ENCODE measurements around the gene SOX9.

SOX9 gene

GRCh38 chr17:72120642-72121163, at the start of gene SOX9:
SOX9 (plus strand) TSS chr17:72121020; CDS start chr17:72121392, 372 bp downstream.
- DNase-seq, result peak; percentile 92

GRCh38 chr17:72071330-72071729, 49.5 kb upstream of the SOX9 start:
- no peak for DNase-seq

GRCh38 chr17:72075995-72076677, 44.7 kb upstream of the SOX9 start:
- no peak for DNase-seq

DNA sequence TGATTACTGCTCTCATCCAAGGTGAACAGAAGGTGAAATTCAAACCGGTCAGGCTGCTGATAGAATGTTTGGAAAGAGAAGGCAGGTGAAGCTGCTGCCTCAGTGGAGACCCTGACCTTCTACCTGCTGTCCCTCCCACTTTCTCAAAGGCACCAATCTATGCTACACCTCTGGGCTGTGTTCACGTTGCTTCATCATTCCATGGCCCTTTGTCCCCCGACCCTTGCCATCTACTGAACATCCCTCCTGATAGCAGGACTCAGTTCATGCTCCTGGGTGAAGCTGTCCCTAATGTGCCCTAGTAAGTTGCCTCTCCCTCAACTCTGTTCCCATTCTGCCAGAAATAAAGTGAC, 44.2 kb upstream of the SOX9 start:
- DNase-seq, result no peak

DNA sequence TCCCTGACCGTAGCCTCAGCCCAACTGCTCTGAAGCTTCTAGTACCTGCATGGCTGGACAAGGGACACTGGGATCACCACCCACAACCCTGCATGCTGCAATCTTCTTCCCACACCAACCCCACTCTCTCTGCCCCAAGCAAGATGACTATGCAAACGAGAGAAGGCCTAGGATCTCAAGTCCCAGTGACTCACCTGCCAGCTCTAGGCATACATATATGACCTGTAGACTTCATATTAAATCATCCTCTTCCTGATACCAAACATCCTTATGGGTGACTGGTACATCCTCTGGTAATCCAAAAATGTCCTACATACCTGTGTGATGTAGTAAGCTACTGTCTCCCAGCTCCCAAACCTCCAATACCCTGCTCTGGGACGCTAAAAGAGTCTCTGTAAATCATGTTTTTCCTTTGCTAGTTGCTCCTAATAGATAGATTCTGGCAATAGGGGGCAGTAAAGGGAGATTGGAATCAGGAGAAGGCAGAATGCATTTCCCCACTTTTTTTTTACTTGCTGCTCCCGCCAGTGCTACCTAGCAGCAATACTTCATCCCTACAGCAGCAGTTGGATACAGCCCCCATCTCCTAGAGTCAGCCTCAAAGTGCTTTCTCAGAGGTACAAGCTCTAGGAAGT, 43.4 kb upstream of the SOX9 start:
- DNase-seq, result peak; percentile 27

DNA sequence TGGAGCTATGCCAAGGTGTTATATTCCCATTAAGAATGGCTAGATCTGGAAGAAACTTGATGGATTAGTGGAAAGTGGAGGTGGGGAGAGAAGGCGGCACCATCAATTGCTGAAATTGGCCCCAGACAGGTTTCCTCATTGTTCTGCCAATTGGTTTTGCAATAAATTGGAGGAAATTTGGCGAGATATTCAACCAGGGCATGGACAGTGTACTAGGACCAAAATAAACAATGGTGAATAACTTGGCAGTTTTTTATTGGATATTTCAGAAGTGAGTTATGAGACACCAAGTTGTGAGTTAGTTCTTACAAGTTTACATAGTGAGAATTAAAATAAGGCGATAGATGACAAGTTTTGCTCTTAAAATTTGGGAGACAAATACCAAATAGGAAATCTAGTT, 41.1 kb upstream of the SOX9 start:
- no peak for DNase-seq

GRCh38 chr17:72087876-72088275, 32.9 kb upstream of the SOX9 start:
- no peak for DNase-seq

DNA sequence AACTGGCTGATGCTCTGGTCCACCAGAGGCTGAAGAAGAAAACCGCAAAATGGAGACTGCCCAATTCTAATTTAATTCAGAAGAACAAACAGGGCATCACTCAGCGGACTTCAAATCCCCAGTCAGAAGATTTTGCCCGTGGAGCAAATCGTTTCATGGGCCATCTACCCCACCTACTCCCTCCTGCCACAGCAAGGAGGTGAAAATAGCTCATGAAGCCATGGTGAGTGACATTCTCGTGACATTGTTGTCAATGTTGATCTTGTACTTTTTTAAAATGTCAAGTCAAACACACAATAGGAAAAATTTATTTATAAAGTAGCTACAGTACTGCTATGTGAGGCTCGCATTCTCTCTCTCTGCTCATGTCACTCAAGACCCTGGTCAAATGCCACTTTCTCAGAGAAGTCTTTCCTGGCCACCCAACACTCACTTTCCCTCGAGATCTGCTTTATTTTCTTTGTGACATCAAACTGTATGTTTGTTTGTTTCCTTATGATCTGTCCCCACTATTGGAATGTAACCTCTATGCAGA, 31.3 kb upstream of the SOX9 start:
- DNase-seq, result no peak

GRCh38 chr17:72090108-72090507, 30.7 kb upstream of the SOX9 start:
- no peak for DNase-seq

- DNase-seq, result no peak
Observed at GRCh38 chr17:72092710-72093322, 28.0 kb upstream of the SOX9 start.

DNA sequence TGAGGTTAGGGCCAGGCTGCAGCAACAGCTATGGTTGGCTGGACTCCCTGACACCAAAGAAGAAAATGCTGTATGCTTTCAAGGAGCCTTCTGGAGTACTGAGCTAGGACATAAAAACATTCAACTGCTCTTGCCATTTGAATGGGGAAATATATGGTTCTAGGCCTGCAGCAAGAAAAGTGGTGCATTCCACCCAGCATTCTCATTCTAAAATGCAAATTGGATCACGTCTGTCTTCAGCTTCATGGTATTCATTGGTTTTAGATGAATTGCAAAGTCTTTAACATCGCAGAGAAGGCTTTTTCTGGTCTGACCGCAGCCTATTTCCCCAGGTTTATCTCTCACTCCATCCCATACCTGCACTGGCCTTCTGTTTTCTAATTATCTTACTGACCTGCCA, 27.1 kb upstream of the SOX9 start:
- DNase-seq, result no peak

DNA sequence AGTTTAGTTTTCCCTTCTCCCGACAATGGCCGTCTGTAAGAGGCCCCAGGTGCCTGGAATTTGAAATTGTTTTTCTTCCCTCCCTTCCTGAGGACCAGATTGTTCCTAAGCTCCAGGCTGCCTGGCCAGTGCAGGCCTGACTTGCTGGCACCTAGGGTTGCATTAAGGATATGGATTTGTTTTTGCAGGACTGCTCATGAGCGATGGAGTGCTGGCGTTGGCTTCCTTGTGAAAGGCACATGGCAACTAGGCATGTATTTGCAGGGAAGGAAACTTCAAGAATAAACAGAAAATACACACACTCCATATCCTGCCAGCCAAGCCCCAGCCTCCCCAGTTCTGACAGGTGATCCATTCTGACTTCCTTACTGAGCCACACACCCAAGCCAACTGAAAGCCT, 25.5 kb upstream of the SOX9 start:
- DNase-seq, result no peak

GRCh38 chr17:72097144-72097543, 23.7 kb upstream of the SOX9 start:
- no peak for DNase-seq

DNA sequence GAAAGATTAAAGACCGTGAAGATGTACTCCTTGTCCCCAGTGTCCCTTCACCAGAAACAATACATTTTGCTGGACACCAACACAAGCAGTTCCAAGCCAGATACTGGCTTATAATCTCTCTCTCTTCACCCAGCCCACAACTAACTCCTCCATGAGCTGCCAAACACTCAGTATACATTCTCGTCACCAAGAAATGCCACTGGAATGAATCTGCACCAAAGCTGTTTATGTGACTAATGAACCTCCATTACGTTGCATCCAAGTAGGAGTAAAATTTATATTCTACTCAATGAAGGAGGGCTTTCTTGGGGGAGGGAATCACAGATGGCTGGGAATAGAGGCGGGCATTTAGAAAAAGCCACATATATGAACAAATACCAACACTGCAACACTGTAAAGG, 20.9 kb upstream of the SOX9 start:
- no peak for DNase-seq

DNA sequence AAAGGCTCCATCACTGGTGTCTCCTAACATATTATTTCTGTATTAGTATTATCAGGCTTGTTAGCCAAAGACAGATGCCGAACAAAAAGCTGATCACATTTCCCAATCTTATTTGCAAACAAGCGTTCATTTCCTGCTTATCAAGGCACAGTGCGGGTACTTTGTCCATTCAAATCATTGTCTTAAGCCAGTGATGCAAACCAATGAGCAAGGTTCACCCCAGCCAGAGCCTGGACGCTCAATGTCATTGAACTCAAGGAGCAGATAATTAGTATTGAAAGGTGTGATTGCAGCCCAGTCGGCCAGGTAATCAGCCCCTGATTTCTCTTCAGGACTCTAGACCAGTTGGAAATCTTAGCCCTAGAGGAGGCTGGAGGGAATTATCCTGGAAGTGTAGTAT, 20.4 kb upstream of the SOX9 start:
- DNase-seq, result no peak

DNA sequence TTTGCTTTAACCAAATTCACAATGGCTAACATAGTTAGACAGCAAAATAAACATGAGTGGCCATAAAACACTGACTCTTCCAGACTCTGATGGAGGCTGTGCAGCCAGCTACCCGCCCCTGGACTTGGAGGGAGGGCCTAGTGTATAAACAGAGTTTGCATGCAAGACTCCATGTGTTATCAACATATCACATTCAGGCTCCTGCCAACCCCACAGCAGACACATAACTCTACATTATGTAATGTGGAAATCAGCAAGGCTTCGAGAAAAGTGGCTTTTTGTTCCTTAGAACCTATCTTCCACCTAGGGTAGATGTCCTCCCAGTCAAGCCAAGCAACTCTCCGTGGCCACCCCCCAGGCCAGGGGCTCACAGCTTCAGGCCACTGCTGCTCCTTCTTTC, 19.3 kb upstream of the SOX9 start:
- no peak for DNase-seq

DNA sequence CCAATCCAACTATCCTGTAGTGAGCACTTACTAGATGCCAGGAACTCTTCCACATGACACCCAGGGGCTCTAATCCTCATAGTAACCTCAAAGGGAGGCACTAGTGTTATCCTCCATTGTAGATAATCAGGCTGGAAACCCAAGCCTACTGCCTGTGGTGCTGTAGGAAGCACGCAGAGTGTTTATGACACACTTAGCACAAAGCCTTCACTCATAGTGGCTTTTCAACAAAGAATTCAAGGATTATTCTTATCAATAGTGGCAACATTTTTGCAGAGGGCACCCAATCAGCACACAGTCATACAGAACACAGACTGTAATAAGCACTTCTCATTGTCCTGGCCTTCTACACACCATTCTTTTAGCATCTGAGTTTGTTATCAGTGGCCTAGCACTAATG, 18.5 kb upstream of the SOX9 start:
- no peak for DNase-seq

DNA sequence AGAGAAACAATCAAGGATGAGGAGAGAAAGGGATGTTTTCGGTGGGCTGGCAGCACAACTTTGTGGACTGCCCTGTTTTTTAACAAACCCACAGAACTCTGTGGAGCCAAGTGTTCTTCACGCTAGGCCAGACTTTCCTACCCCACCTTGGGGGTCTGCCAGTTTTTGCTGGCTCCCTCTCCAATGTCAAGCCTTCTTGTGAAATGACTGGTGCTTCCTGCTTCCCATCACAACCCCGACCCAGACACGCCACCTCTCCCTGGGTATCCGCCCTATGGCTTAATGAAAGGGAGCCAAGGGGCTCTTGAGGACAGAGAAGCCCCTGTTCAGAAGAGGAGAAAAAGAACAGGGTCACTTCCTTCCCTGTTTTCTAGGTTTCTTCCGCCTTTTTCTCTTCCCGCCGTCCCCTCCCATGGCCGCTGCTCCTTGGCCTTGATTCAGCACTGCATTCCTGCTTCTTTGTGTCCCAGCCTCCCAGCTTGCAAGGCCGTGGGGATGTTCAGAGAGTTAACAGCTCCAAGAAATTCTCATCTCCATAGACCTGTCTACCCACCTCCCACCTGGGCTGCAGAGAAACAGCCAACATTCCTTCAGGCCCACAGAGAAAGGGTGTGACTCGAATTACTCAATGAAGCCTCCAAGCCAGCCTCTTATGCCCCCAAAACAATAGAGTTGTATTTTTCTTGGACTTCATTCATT, 16.5 kb upstream of the SOX9 start:
- DNase-seq, result no peak

DNA sequence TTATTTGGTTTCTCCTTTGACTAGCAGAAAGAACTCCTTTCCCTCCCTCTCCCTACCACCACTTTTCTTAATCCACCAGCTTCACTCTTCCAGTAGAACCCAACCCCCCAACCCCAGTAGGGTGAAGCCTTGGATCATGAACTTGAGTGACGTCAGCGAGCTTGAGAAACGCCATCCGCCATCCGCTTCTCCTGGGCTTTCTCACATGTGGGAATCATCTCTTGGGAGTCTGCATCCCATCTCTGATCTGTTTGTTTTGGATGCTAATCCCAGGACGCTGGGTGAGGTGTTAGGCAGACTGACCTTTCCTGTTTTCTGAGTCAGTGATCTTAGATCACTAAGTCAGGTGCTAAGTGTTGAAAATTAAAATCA, 16.0 kb upstream of the SOX9 start:
- DNase-seq, result no peak

DNA sequence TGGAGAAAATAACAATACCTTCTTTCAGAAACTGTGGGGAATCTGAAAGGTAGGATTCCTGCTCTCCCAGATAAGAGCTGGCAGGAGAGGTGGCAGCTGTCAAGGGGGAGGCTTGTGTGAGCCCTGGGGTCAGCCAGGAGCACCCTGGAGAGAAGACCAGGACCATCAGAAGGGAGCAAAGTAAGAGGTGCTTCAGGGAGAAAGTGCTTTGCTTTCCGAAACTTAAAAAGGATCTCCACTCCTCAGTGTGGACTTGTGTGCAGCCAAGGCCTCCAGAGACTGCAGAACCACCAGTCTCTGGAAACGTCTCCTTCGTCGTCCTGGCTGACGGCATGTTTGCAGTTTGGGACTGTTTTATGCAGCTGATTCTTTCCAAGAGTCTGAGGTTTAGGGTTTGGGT, 13.7 kb upstream of the SOX9 start:
- DNase-seq, result no peak

GRCh38 chr17:72110231-72110941, 10.4 kb upstream of the SOX9 start:
- DNase-seq, result peak; percentile 14

DNA sequence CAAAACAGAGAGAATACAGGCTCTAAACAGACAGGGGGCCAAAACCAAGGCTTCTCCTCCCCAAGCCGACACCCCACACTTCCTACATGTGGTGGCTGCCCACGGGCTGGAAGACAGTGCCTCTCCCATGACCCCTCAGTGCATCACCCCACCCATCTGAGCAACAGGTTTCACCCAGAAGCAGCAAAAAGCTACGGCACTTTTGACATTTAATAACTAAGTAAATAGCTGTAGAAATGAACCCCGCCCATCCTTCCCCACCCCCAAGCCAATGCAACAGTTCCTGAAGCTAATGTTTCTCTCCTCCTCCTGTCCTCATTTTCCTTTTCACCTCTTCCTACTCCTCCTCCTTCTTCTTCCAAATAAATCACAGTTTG, 9.9 kb upstream of the SOX9 start:
- DNase-seq, result no peak

DNA sequence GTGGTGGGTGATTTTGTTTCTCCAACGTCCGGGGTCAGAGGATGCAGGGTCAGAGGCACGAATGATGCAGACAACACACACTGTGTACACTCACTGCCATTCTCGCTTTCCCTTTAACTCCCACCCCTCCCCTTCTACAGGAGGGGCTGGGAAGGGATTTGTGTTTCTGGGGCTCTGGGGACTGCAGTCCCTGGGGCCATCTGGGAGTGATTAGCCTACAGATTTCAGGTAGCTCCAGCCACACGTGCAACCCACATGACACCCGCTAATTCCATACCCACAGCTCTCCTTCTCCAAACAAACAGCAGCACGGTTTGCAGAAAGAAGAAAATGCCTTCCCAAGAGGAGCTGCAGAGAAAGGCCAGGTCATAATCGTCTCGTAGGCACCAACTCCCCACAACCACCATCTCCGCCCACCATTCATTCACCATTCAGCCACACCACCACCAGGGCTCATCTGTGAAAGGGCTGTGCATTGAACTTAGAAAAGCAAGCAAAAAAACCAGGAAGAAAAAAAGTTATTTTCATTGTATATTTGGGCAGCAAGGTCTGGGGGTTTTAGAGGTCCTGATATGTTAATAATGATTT, 9.4 kb upstream of the SOX9 start:
- DNase-seq, result no peak
